ENCODE results near the gene IL34. TPM values are rescaled to one million over a fixed set of nuclear protein-coding genes. Genes with fewer than 3 reads are reported as not detected.

IL34 gene
- total and polyA plus RNA-seq, 2 of the 8 experiments (the other 6 are each of a cell fraction or from before 2014, with no cell fraction given): 4.6 to 5.6 TPM

DNA sequence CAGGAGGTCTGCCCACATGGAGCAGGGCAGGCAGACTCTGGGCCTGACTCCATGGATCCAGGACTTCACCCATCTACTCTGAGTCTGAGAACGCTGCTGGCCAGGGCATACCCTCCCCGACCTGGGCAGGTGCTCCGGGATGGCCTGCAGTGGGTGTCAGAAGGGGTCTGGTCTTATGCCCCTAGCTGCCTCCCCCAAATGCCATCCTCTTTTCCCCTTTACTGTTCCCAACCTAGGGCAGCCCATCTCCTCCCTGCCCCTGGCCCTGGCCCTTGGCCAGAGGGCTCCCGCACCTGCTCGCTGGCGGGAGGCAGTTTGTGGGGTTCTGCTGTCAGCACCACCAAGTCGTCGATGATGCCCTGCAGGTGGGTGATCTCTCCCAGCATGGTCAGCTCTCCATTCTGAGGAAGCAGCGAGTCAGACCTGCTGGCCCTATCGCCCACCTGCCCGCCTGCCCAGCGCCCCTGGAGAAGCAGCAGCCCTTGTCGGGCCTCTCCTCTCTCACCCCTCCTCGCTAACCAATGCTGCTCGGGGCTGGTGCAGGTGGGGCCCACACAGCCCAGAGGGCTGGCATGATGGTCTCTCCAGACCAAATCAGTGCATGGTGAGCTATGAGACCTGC lies 31.3 kb downstream of the IL34 start:
- H3K27me3 ChIP-seq (replicated peaks in 1 of 4; ENCODE audit: control insufficient read depth in 3 of 4, extremely low read depth in 1 of 4, insufficient read depth in 3 of 4, low read length in 3 of 4): no peaks in the 10 kb centered on the region
- H3K14ac ChIP-seq (ENCODE audit: insufficient read length): no peak overlapping the region
- no peak overlapping the region for H3K18ac ChIP-seq (ENCODE audit: extremely low read depth, low read length)
- POLR2A ChIA-PET (ENCODE audit: partially characterized antibody): no interaction called here
- no peak overlapping the region for H2BK20ac ChIP-seq (ENCODE audit: low read length)
- no peaks in the 10 kb centered on the region for H3K79me2 ChIP-seq (ENCODE audit: control insufficient read depth in 1 of 2, insufficient read depth in 2 of 2, low read length in 2 of 2)
- no peak overlapping the region for H3K56ac ChIP-seq (replicated peaks; ENCODE audit: insufficient read length, low read depth, low read length)
- DNase-seq (ENCODE audit: low read depth in 1 of 2, low spot score in 2 of 2): no peak
- no peak overlapping the region for H3K4ac ChIP-seq (replicated peaks; ENCODE audit: insufficient read length, low read depth, low read length)
- no peak overlapping the region for H3K4me2 ChIP-seq (ENCODE audit: insufficient read depth in 1 of 2, low read depth in 2 of 2, low read length in 2 of 2)
- peaks cover 0 to 12% (median 1%) of the 10 kb centered on the region in 4 experiments; a peak in 2 of 8 replicates for H3K36me3 ChIP-seq (ENCODE audit: control insufficient read depth in 2 of 4, insufficient read depth in 4 of 4, low read length in 3 of 4)
- no peak overlapping the region for H4K5ac ChIP-seq (ENCODE audit: insufficient read length, low read depth, low read length)
- no peak overlapping the region for H4K8ac ChIP-seq (ENCODE audit: extremely low read depth, insufficient read depth, low read length)
- no peak overlapping the region for H3K9ac ChIP-seq (replicated peaks in 1 of 4; ENCODE audit: extremely low read depth in 1 of 4, low read depth in 3 of 4, low read length in 3 of 4)
- H2BK15ac ChIP-seq (ENCODE audit: low read length): no peak overlapping the region
- peaks cover 0 to 11% (median 3%) of the 10 kb centered on the region in 4 experiments; a peak in 3 of 7 replicates for H3K4me1 ChIP-seq (replicated peaks in 1 of 4; ENCODE audit: control insufficient read depth in 3 of 4, insufficient read depth in 4 of 4, low read length in 3 of 4)
- H2BK12ac ChIP-seq (ENCODE audit: low read depth, low read length): no peak overlapping the region
- H2AK5ac ChIP-seq (ENCODE audit: low read depth, low read length): no peak overlapping the region
- no peak overlapping the region for H2BK120ac ChIP-seq (replicated peaks; ENCODE audit: low read depth, low read length)
- H2BK5ac ChIP-seq (ENCODE audit: low read depth, low read length): no peak overlapping the region
- no peak overlapping the region for H2AFZ ChIP-seq (ENCODE audit: low read length)
- no peak overlapping the region for H3K27ac ChIP-seq (ENCODE audit: low read depth, low read length)
- 92% methylated on average over 15 of the region's 15 CpGs; no CpG with 5 or more reads in 1 of the 2 experiments for WGBS, 2 experiments (ENCODE audit: extremely low coverage in 1 of 2, insufficient coverage in 1 of 2, insufficient read length in 1 of 2, insufficient replicate concordance in 2 of 2, low coverage in 1 of 2, low lambda C conversion rate in 2 of 2, missing lambda C conversion rate in 1 of 2)
- CTCF ChIA-PET (ENCODE audit: partially characterized antibody): interaction anchor here (0.6 to 8.0 kb wide), 6 partner anchors 10 to 98 kb away, joined by 3 to 141 read pairs (median 6); no protein-coding TSS in a partner anchor
- H3K79me1 ChIP-seq (ENCODE audit: low read depth, low read length): no peaks in the 10 kb centered on the region
- H4K91ac ChIP-seq (replicated peaks; ENCODE audit: insufficient read length, low read length): no peak overlapping the region
- H3K23ac ChIP-seq (ENCODE audit: insufficient read length): no peak overlapping the region
- no peaks in the 10 kb centered on the region for H3K23me2 ChIP-seq (ENCODE audit: low read depth, low read length)
- FAIRE-seq: no peak
- H4K20me1 ChIP-seq (replicated peaks in 1 of 2; ENCODE audit: control insufficient read depth in 1 of 2, insufficient read depth in 2 of 2, low read length in 2 of 2): peaks cover 0 to 8% of the 10 kb centered on the region in 2 experiments
- no peak overlapping the region for H3K4me3 ChIP-seq (ENCODE audit: extremely low read depth in 1 of 4, insufficient read depth in 2 of 4, low read depth in 3 of 4, low read length in 4 of 4)
- no peaks in the 10 kb centered on the region for H3K9me3 ChIP-seq (ENCODE audit: insufficient read depth in 2 of 2, low read depth in 1 of 2, low read length in 1 of 2)
- TF ChIP-seq KDM4A (IDR thresholded peaks at IDR 0.05; ENCODE audit: low read depth, low read length, severe bottlenecking) (no peak), EZH2 (IDR thresholded peaks at IDR 0.05; ENCODE audit: low read depth, low read length, severe bottlenecking) (no peak), POLR2AphosphoS5 (IDR thresholded peaks at IDR 0.05; ENCODE audit: low read depth, low read length) (no peak), ZNF274 (IDR thresholded peaks at IDR 0.05; ENCODE audit: borderline replicate concordance, extremely low read depth, low read length) (no peak), BRCA1 (IDR thresholded peaks at IDR 0.05; ENCODE audit: low read depth, low read length) (no peak), KDM1A (IDR thresholded peaks at IDR 0.05; ENCODE audit: borderline replicate concordance, low read length) (no peak), TBP (IDR thresholded peaks at IDR 0.05; ENCODE audit: low read depth, low read length) (no peak)
- TF ChIP-seq, protein P1, sequence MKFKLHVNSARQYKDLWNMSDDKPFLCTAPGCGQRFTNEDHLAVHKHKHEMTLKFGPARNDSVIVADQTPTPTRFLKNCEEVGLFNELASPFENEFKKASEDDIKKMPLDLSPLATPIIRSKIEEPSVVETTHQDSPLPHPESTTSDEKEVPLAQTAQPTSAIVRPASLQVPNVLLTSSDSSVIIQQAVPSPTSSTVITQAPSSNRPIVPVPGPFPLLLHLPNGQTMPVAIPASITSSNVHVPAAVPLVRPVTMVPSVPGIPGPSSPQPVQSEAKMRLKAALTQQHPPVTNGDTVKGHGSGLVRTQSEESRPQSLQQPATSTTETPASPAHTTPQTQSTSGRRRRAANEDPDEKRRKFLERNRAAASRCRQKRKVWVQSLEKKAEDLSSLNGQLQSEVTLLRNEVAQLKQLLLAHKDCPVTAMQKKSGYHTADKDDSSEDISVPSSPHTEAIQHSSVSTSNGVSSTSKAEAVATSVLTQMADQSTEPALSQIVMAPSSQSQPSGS (IDR thresholded peaks at IDR 0.05; ENCODE audit: low read length): no peak

All from H1 (cell line).